NCI-H345 treated with DMSO at 0.1 percent for 48 hours (cell line): ENCODE results near the gene MLST8.
"Not testable (repeated sequence)": the region's sequence is repeated elsewhere in the genome, so short reads cannot be mapped to it uniquely, and the experiment has no call there.

ENCODE experiments used
- DNase-seq: peaks from one replicate; lab custom pipeline; 2025; ENCODE audit not compliant: unreplicated experiment; lab: John Stamatoyannopoulos, UW

MLST8 gene

DNA sequence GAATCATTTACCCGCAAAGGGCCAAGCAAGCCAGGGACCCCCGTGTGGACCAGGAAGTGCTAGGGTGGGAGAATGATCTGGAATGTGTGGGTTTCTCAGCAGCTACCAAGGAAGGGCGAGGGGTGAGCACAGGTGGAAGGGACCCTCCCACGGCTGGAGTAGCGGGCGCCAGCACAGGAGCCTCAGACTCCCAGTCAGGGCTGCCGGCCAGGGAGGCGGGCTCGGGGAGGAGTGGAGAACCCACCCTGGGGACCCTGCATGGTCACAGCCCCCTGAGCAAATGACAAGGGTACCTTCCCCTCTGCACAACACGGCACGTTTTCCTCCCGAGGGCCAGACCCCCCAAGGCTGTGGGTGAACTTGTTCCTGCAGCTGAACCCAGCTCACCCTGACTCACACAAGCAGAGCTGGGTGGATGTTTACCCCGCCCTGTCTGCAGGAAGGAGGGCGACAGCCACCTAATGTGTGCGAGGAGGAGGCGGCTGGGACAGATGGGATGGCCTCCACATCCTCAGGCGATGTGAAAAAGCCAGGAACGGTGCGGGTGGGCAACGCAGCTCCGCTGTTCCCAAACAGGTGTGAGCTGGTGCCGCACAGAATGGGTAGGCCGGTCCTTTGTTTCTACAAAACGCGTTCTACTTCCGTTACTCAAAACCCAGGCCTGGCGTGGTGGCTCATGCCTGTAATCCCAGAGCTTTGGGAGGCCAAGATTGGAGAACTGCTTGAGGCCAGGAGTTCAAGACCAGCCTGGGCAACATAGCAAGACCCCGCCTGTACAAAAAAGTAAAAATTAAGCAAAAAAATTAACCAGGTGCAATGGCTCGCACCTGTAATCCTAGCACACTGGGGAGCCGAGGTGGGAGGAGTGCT, 39.9 kb downstream of the MLST8 start:
- no peak for DNase-seq

DNA sequence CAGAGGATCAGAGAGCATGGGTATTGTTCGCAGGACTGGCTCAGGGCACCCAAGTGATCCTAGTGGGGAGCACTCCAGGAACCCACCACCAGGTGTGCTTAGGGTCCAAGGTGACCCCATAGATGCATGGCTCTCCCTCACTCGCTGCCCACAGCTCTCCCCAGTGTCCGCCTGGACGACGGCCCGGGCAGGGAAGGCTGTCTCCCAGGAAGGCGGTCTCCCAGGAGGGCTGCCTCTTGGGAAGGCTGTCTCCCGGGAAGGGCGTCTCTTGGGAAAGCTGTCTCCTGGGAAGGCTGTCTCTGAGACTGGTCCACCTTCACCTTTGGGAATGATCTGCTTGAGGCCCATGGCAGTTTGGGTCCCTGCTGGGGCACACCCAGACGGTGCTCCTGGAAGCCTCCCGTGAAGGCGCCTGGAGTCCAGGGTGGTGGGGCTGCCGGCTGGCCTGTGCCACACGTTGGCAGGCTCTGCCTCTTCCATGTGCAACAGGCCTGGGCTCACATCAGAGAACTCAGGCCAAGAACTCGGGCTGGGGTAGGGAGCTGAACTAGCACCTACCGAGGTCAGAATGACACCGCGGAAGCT, 41.1 kb downstream of the MLST8 start:
- DNase-seq: no peak

DNA sequence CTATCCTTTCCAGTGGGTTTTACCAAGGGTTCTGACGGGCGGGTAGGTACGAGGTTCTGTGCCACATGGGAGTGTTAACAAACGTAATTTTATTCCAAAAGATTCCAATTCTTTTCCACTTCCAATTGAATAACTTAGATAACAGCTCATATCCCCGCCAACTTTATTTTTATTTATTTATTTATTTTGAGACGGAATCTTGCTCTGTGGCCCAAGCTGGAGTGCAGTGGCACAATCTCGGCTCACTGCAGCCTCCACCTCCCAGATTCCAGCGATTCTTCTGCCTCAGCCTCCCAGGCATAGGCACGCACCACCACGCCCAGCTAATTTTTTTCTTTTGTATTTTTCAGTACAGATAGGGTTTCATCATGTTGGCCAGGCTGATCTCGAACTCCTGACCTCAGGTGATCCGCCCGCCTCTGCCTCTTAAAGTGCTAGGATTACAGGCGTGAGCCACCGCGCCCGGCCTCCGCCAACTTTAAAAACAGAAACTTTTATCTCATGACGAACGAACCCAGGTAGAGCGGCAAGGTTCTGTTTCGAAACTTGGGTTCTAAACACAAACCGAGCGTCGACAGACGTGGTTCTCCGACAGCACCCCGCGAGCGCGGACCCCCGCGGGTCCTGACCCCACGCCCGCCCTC, 45.5 kb downstream of the MLST8 start:
- no peak for DNase-seq

DNA sequence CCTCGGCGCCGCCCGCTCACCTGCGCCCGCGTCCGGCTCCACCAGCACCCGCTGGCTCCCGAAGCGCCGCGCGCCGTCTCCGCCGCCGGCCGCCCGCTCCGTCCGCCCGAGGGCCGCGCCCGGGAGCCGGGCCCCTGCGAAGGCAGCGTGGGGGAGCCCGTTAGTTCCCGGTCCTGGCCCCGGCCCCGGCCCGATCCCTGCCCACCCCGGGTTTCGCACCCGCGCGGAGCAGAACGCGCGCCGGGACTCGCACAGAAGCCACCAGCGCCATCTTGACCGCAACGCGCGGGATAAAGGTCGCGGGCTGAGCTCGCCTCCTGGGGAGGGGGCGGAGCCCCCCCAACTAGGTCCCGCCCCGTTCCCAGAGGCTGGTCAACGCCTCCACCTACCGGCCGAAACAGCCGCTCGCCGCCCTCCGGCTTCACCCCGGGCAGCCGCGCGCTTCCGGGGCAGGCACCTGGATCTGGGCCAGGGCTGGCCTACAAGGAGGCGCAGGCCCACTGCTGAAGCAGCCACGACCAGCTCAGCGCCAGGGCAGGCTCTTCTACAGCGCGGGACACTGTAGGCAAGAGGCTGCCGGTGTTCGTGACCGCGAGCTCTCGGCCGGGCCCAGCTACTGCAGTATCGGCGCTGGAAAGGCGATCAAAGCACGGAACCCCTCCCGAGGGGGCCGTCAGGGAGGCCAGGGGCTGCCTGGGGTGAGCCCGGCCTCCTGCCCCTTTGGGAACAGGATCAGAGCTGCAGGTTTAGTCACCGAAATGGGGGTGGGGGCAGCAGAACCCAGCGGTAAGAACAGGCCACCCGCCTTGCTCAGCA, 46.2 kb downstream of the MLST8 start, which contains the start of gene ECI1:
TSS of gene ECI1 (minus strand) at position 292 of the 816 bp plus-strand sequence. CDS start at position 271, 21 bp downstream.
- peak; percentile 82 for DNase-seq

DNA sequence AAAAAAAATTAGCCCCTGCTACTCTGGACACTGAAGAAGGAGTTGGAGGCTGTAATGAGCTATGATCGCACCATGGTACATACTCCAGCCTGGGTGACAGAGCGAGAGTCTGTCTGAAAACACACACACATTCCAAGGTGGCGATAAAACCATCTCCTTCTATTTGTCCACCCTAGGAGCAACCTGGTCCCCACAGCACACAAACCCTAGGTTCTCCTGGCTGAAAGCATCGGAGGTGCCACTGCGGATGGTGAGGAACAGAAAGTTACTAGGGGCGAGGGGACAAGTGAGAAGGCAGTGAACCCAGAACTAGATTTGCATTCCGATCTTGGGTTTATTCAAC, 47.5 kb downstream of the MLST8 start:
- DNase-seq: no peak

DNA sequence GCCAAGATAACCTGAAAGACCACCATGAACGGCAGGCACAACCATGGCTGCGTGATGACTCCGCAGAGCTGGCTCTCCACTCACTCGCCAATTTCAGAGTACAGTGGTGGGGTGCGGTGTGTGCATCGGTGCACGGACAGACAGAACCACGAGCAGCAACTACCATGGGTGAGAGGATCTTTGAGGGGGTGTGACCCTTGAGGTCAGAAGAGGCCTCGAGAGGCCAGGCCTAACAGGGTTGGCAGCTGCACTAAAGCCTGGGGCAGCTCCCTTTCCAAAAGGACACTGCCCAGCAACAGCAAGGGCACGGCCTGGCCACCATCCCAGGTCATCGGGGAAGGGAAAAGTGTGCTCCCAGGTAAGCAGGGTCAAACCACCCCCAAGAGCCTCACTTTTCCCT, 48.0 kb downstream of the MLST8 start:
- no peak for DNase-seq

DNA sequence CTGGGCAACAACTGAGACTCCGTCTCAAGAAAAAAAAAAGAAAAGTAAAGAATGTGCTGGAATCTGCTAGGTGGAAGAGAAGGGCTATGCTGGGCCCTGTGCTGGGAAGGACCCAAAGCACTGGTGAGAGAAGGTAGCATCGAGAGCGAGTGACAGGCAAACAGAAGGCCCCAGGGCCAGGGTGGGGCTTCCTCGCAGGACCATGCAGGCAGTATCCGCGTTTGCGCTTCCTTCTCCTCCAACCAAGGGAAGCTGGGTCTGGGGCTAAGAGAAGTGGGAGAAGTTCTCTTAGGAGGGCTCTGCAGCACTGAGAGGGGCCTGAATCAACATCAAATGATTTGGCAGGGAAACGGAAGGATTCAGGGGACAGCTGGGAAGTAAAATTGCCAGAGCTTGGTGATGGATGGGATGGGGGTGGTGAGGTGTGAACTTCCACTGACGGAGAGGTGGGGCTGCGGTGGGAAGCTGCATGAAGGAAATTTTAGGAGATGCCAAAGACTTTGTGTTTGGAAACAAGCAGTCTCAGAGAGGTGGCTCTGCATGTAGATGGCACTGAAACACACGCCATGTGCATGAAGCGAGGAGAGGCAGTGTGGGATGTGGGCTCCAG, 51.4 kb downstream of the MLST8 start:
- DNase-seq: no peak

DNA sequence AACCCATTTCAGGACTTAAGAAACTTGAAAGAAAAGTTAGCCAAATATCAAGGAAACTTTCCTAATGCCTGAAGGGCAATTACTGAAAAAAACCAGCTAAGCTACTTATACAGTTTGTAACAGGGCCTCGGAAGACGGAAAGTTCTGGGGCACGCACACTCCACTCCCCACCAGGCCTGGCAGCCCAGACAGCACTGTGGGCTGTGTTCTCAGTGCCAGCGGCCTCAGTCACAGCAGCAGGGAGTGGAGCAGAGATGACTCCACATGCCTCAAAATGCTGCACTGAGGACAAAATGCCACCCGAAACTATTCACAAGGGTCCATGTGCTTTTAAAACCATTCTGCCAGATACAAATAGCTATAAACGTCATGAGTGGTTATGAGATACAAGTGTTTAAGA, 52.5 kb downstream of the MLST8 start:
- DNase-seq: no peak

DNA sequence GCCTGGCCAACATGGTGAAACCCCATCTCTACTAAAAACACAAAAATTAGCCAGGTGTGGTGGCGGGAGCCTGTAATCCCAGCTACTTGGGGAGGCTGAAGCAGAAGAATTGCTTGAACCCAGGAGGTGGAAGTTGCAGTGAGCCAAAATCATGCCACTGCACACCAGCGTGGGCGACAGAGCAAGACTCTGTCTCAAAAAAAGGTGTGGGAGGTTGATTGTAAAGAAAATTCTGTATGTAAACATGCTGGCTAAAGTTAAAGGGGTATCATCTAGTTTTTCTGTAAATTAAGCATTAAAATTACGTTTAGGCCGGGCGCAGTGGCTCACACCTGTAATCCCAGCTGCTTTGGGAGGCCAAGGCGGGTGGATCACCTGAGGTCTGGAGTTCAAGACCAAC, 53.3 kb downstream of the MLST8 start:
- not testable (repeated sequence) for DNase-seq
